Measurements from ENCODE around the gene SFXN3.

- TF ChIP-seq, protein P1, sequence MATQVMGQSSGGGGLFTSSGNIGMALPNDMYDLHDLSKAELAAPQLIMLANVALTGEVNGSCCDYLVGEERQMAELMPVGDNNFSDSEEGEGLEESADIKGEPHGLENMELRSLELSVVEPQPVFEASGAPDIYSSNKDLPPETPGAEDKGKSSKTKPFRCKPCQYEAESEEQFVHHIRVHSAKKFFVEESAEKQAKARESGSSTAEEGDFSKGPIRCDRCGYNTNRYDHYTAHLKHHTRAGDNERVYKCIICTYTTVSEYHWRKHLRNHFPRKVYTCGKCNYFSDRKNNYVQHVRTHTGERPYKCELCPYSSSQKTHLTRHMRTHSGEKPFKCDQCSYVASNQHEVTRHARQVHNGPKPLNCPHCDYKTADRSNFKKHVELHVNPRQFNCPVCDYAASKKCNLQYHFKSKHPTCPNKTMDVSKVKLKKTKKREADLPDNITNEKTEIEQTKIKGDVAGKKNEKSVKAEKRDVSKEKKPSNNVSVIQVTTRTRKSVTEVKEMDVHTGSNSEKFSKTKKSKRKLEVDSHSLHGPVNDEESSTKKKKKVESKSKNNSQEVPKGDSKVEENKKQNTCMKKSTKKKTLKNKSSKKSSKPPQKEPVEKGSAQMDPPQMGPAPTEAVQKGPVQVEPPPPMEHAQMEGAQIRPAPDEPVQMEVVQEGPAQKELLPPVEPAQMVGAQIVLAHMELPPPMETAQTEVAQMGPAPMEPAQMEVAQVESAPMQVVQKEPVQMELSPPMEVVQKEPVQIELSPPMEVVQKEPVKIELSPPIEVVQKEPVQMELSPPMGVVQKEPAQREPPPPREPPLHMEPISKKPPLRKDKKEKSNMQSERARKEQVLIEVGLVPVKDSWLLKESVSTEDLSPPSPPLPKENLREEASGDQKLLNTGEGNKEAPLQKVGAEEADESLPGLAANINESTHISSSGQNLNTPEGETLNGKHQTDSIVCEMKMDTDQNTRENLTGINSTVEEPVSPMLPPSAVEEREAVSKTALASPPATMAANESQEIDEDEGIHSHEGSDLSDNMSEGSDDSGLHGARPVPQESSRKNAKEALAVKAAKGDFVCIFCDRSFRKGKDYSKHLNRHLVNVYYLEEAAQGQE (IDR thresholded peaks at IDR 0.05; ENCODE audit: unreplicated experiment): no peak
- no peak for TF ChIP-seq STAT1 (IDR thresholded peaks at IDR 0.05; ENCODE audit: unreplicated experiment)
- no peak for TF ChIP-seq CTCF (conservative IDR thresholded peaks at IDR 0.05; ENCODE audit: low read depth in 2 of 2)
These were observed at the start of gene SFXN3, which contains the start of gene PDZD7 for GRCh38 chr10:101031128-101031795.
